22Rv1 (cell line): ENCODE measurements around the gene ATP5ME.

Experiments
- ZFX ChIP-seq: fragments of 450-650 bp; IDR thresholded peaks from 2 replicates; pipeline ENCODE4 v1.6.1; 2017; ENCODE audit warnings: antibody characterized with exemption, borderline replicate concordance
- TF ChIP-seq, protein P1 (sequence below): fragments of 450-650 bp; IDR thresholded peaks from 2 replicates; pipeline ENCODE4 v1.5.1; 2017; ENCODE audit warnings: mild to moderate bottlenecking

DNA sequence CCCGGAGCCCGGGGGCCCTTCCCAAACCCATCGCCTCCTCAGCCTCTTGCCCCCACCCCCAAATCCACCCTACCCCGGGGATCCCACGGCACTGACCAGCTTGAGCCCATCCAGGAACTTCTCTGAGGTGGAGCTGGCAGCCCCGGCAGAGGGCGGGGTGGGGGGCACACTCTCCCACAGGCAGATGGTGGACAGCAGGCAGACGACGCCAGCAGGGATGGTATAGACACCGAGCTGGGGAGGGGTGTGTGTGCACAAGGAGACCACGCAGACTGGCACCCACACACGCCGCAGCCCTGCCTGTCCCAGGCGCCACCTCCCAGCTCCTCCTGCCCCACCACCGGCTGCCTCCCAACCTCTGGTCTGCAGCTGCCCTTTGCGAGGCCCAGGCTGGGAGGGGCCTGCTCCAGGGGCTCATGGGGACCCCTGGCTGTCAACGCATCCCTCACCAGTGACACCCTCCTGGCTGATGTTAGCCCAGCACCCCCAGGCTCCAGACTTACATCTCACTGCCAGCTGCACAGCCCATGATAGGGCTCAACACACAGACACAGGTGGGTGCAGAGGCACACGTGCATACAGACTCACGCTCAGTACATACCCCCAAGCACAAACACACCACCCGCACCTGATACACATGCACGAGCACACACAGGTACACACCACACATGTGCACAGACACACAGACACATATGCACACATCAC is 10.7 kb upstream of the ATP5ME start:
- TF ChIP-seq, protein P1, sequence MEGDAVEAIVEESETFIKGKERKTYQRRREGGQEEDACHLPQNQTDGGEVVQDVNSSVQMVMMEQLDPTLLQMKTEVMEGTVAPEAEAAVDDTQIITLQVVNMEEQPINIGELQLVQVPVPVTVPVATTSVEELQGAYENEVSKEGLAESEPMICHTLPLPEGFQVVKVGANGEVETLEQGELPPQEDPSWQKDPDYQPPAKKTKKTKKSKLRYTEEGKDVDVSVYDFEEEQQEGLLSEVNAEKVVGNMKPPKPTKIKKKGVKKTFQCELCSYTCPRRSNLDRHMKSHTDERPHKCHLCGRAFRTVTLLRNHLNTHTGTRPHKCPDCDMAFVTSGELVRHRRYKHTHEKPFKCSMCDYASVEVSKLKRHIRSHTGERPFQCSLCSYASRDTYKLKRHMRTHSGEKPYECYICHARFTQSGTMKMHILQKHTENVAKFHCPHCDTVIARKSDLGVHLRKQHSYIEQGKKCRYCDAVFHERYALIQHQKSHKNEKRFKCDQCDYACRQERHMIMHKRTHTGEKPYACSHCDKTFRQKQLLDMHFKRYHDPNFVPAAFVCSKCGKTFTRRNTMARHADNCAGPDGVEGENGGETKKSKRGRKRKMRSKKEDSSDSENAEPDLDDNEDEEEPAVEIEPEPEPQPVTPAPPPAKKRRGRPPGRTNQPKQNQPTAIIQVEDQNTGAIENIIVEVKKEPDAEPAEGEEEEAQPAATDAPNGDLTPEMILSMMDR = no peak
- no peak for TF ChIP-seq ZFX
